Endodermal cell (in vitro differentiated cells): Measurements from ENCODE around the gene KIF26B. TPM values are rescaled to one million over a fixed set of nuclear protein-coding genes. Genes with fewer than 3 reads are reported as not detected.

Experiments
- DNase-seq: peaks from one replicate; pipeline ENCODE4 v3.0.0-alpha.2; 2017
- H3K27ac ChIP-seq: 2 replicates; pipeline ENCODE4 v1.5.1; 2013; ENCODE audit warnings: mild to moderate bottlenecking, low read depth, low read length, moderate library complexity
- H3K27me3 ChIP-seq: 2 replicates; pipeline ENCODE4 v1.6.1; 2013; ENCODE audit warnings: mild to moderate bottlenecking, low read length, moderate library complexity; ENCODE audit not compliant: insufficient read depth, control insufficient read depth, poor library complexity, severe bottlenecking
- H3K36me3 ChIP-seq: 2 replicates; pipeline ENCODE4 v1.7.0; 2013; ENCODE audit warnings: mild to moderate bottlenecking, low read length, moderate library complexity; ENCODE audit not compliant: control insufficient read depth, insufficient read depth
- H3K4me1 ChIP-seq: one replicate; pipeline ENCODE4 v1.7.0; 2013; ENCODE audit warnings: low read length; ENCODE audit not compliant: control insufficient read depth, insufficient read depth
- H3K4me3 ChIP-seq: 2 replicates; pipeline ENCODE4 v1.5.1; 2013; ENCODE audit warnings: mild to moderate bottlenecking, low read length, moderate library complexity
- H3K9ac ChIP-seq: 2 replicates; pipeline ENCODE4 v1.6.1; 2013; ENCODE audit warnings: mild to moderate bottlenecking, low read length, moderate library complexity; ENCODE audit not compliant: poor library complexity, severe bottlenecking; ENCODE audit errors: extremely low read depth
- H3K9me3 ChIP-seq: 2 replicates; pipeline ENCODE4 v1.6.1; 2013; ENCODE audit warnings: mild to moderate bottlenecking, low read length, moderate library complexity; ENCODE audit not compliant: control insufficient read depth
- H3K27ac Mint-ChIP-seq: 2 replicates; pipeline ENCODE4 v1.8.0; 2020; ENCODE audit warnings: mixed read lengths
- H3K27me3 Mint-ChIP-seq: 2 replicates; pipeline ENCODE4 v1.8.0; 2021; ENCODE audit warnings: mild to moderate bottlenecking, mixed read lengths; ENCODE audit not compliant: insufficient read depth
- H3K36me3 Mint-ChIP-seq: 2 replicates; pipeline ENCODE4 v1.8.0; 2020; ENCODE audit warnings: low read depth, mixed read lengths
- H3K4me1 Mint-ChIP-seq: 2 replicates; pipeline ENCODE4 v1.8.0; 2020; ENCODE audit warnings: mixed read lengths
- H3K4me3 Mint-ChIP-seq: 2 replicates; pipeline ENCODE4 v1.8.0; 2020; ENCODE audit warnings: mild to moderate bottlenecking, moderate library complexity, mixed read lengths
- H3K9me3 Mint-ChIP-seq: 2 replicates; pipeline ENCODE4 v1.8.0; 2020; ENCODE audit warnings: mild to moderate bottlenecking, mixed read lengths
- WGBS, 2 experiments: methylation state at CpG; one replicate each; pipeline versions ENCODE4 v1.1.5 to v1.1.7; 2013; ENCODE audit warnings: missing lambda C conversion rate in 2 of 2, mixed read lengths in 1 of 2; ENCODE audit not compliant: insufficient coverage in 1 of 2, insufficient read length in 1 of 2; 5-methylcytosine and 5-hydroxymethylcytosine counted together
- total RNA-seq, 2 donors: library from RNA; stranded (reverse); fragmentation: NEBNext Ultra II Directional in 1 of 2; extraction: Animal tissue kit (Norgen Biotek cat#: 25700) in 1 of 2; gene quantifications; 2 replicates in 1 of 2; 3 replicates in 1 of 2; pipeline ENCODE4 v1.2.1, GENCODE V29; 2021
- TF ChIP-seq, protein P1 (sequence below): fragments of 200-600 bp; sonication (generic); conservative IDR thresholded peaks from 2 replicates; pipeline ENCODE4 v1.5.0; 2021; ENCODE audit warnings: antibody characterized with exemption, mild to moderate bottlenecking

KIF26B gene
- total RNA-seq, 2 donors from 2014 or later: 12.3 to 21.0 TPM

DNA sequence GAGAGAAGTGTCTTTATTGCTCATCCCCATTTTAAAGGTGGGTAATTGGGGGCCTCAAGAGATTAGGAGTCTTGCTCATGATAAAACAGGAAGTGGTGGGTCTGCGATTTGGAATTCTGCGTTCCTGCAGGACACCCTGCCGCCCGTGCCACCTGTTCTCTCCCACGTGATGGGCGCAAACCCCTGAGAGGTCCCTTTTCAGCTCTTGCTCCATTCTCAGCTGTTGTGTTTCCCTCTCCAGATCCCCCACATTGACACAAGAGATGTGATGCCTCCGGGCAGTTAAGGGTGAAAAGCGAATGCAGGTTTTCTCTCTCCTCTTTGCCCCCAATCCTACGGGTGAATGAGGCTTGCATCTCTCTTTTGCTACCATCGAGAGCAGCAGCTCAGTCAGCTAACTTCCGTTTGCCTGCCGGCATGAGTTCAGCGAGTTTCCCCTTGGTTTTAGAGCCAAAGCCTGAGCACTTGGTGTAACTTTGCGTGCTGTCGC lies 57.5 kb downstream of the KIF26B start:
- Histone ChIP-seq H3K9ac (no peak overlapping the region), H3K9me3 (peaks cover 15% of the 10 kb centered on the region), H3K36me3 (peaks cover 20% of the 10 kb centered on the region), H3K27ac (no peak overlapping the region), H3K27me3 (no peaks in the 10 kb centered on the region), H3K4me1 (peaks cover 5% of the 10 kb centered on the region), H3K4me3 (no peak overlapping the region)
- H3K27ac Mint-ChIP-seq: peak overlapping the region; percentile 44
- peaks cover 3% of the 10 kb centered on the region for H3K27me3 Mint-ChIP-seq
- TF ChIP-seq, protein P1, sequence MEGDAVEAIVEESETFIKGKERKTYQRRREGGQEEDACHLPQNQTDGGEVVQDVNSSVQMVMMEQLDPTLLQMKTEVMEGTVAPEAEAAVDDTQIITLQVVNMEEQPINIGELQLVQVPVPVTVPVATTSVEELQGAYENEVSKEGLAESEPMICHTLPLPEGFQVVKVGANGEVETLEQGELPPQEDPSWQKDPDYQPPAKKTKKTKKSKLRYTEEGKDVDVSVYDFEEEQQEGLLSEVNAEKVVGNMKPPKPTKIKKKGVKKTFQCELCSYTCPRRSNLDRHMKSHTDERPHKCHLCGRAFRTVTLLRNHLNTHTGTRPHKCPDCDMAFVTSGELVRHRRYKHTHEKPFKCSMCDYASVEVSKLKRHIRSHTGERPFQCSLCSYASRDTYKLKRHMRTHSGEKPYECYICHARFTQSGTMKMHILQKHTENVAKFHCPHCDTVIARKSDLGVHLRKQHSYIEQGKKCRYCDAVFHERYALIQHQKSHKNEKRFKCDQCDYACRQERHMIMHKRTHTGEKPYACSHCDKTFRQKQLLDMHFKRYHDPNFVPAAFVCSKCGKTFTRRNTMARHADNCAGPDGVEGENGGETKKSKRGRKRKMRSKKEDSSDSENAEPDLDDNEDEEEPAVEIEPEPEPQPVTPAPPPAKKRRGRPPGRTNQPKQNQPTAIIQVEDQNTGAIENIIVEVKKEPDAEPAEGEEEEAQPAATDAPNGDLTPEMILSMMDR: no peak
- H3K9me3 Mint-ChIP-seq: peaks cover 11% of the 10 kb centered on the region
- H3K4me3 Mint-ChIP-seq: no peak overlapping the region
- 94 to 95% methylated on average over 14 to 15 of the region's 15 CpGs for WGBS, 2 experiments
- H3K4me1 Mint-ChIP-seq: peaks cover 22% of the 10 kb centered on the region
- DNase-seq: peak; percentile 33
- H3K36me3 Mint-ChIP-seq: peaks cover 30% of the 10 kb centered on the region

DNA sequence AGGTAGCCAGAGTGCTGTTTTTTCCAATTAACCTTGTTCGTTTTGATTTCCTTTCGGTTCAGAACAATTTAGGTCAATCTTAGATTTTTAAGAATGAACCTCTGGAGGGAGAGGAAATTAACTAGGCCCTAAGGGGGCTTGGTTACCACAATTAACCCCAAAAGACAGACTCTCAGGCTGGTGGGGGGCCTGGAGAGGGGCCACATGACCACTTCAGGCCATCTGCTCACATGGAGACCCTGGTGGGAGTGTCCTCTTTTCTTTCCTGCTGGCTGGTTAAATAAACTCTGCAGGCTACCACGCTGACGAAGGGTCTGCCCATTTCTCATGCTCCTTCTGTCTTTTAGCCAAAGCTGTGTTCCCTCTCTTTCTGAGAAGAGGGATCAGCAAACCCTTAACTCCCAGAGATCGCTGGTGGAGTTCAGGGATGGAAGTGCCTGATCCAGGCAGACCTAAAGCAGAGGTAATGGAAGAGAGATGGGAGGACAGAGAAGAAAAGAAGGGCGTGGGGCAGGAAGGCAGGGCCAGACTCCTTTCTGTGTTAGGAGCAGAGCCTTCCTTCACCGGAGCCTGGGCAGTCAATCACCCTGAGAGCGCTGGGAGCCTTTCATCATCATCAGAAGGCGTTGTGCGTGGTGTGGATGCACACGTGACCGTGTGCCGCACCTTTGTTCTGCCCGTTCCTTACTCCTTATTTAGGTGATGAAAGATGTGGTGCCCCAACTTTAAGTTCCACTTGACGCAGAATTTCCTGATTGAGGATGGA lies 58.5 kb downstream of the KIF26B start:
- Mint-ChIP-seq H3K36me3 (peaks cover 20% of the 10 kb centered on the region), H3K4me1 (peaks cover 30% of the 10 kb centered on the region), H3K4me3 (no peak overlapping the region), H3K9me3 (peaks cover 2% of the 10 kb centered on the region), H3K27me3 (peaks cover 3% of the 10 kb centered on the region), H3K27ac (no peak overlapping the region)
- H3K36me3 ChIP-seq: peaks cover 10% of the 10 kb centered on the region
- H3K4me1 ChIP-seq: peaks cover 5% of the 10 kb centered on the region
- TF ChIP-seq, protein P1: no peak
- peak overlapping the region; percentile 44 for H3K27ac ChIP-seq
- H3K4me3 ChIP-seq: no peak overlapping the region
- no peak overlapping the region for H3K9ac ChIP-seq
- DNase-seq: no peak
- H3K9me3 ChIP-seq: peaks cover 5% of the 10 kb centered on the region
- no peaks in the 10 kb centered on the region for H3K27me3 ChIP-seq
- WGBS, 2 experiments: 79 to 81% methylated on average over 12 to 15 of the region's 15 CpGs

GRCh38 chr1:245215071-245215470 lies 60.3 kb downstream of the KIF26B start:
- H3K27ac Mint-ChIP-seq: no peak overlapping the region
- 93 to 96% methylated on average over 4 to 8 of the region's 8 CpGs for WGBS, 2 experiments
- H3K36me3 Mint-ChIP-seq: peaks cover 18% of the 10 kb centered on the region
- peaks cover 37% of the 10 kb centered on the region for H3K4me1 Mint-ChIP-seq
- peaks cover 5% of the 10 kb centered on the region for H3K4me1 ChIP-seq
- H3K27me3 ChIP-seq: no peaks in the 10 kb centered on the region
- no peaks in the 10 kb centered on the region for H3K9me3 ChIP-seq
- H3K4me3 Mint-ChIP-seq: no peak overlapping the region
- peak overlapping the region; percentile 0 for H3K27ac ChIP-seq
- H3K9me3 Mint-ChIP-seq: no peaks in the 10 kb centered on the region
- H3K27me3 Mint-ChIP-seq: peaks cover 3% of the 10 kb centered on the region
- no peak overlapping the region for H3K9ac ChIP-seq
- H3K36me3 ChIP-seq: peaks cover 8% of the 10 kb centered on the region
- TF ChIP-seq, protein P1: no peak
- no peak overlapping the region for H3K4me3 ChIP-seq
- no peak for DNase-seq
